Measurements from ENCODE around the gene CNKSR2.
"Not testable (repeated sequence)": the region's sequence is repeated elsewhere in the genome, so short reads cannot be mapped to it uniquely, and the experiment has no call there.

The CNKSR2 gene

GRCh38 chrX:21427086-21427485 is 52.9 kb downstream of the CNKSR2 start:
- in situ Hi-C loops (cut with MboI; ENCODE audit: low pct_unique_long_range_greater_than_20kb, low sequenced_read_pairs), result no loop called here
- no peak for DNase-seq

GRCh38 chrX:21437036-21437435 is 62.8 kb downstream of the CNKSR2 start:
- in situ Hi-C loops (cut with MboI; ENCODE audit: low pct_unique_long_range_greater_than_20kb, low sequenced_read_pairs), result no loop called here
- no peak for DNase-seq

GRCh38 chrX:21438792-21439191 is 64.6 kb downstream of the CNKSR2 start:
- in situ Hi-C loops (cut with MboI; ENCODE audit: low pct_unique_long_range_greater_than_20kb, low sequenced_read_pairs), result no loop called here
- DNase-seq, result peak; percentile 84

GRCh38 chrX:21440911-21441310 is 66.7 kb downstream of the CNKSR2 start:
- in situ Hi-C loops (cut with MboI; ENCODE audit: low pct_unique_long_range_greater_than_20kb, low sequenced_read_pairs), result no loop called here
- no peak for DNase-seq

GRCh38 chrX:21457718-21458117 is 83.5 kb downstream of the CNKSR2 start:
- in situ Hi-C loops (cut with MboI; ENCODE audit: low pct_unique_long_range_greater_than_20kb, low sequenced_read_pairs), result no loop called here
- DNase-seq, result no peak

- DNase-seq, result no peak
- in situ Hi-C loops (cut with MboI; ENCODE audit: low pct_unique_long_range_greater_than_20kb, low sequenced_read_pairs), result no loop called here
These were observed 94.9 kb downstream of the CNKSR2 start for GRCh38 chrX:21469071-21469470.

- in situ Hi-C loops (cut with MboI; ENCODE audit: low pct_unique_long_range_greater_than_20kb, low sequenced_read_pairs), result no loop called here
- DNase-seq, result no peak
These were observed 102.7 kb downstream of the CNKSR2 start for GRCh38 chrX:21476909-21477308.

- in situ Hi-C loops (cut with MboI; ENCODE audit: low pct_unique_long_range_greater_than_20kb, low sequenced_read_pairs), result no loop called here
- DNase-seq, result peak; percentile 80
These were observed 105.6 kb downstream of the CNKSR2 start for GRCh38 chrX:21479695-21480270.

GRCh38 chrX:21481761-21482160 is 107.5 kb downstream of the CNKSR2 start:
- in situ Hi-C loops (cut with MboI; ENCODE audit: low pct_unique_long_range_greater_than_20kb, low sequenced_read_pairs), result no loop called here
- no peak for DNase-seq

- DNase-seq; in situ Hi-C loops (cut with MboI; ENCODE audit: low pct_unique_long_range_greater_than_20kb, low sequenced_read_pairs): not testable (repeated sequence)
These were observed 109.8 kb downstream of the CNKSR2 start for GRCh38 chrX:21484051-21484450.

- in situ Hi-C loops (cut with MboI; ENCODE audit: low pct_unique_long_range_greater_than_20kb, low sequenced_read_pairs), result no loop called here
- DNase-seq, result peak; percentile 53
These were observed 113.6 kb downstream of the CNKSR2 start for GRCh38 chrX:21487832-21488231.

- in situ Hi-C loops (cut with MboI; ENCODE audit: low pct_unique_long_range_greater_than_20kb, low sequenced_read_pairs), result no loop called here
- DNase-seq, result no peak
These were observed 116.1 kb downstream of the CNKSR2 start for GRCh38 chrX:21490341-21490740.

GRCh38 chrX:21493226-21493830 is 119.1 kb downstream of the CNKSR2 start:
- in situ Hi-C loops (cut with MboI; ENCODE audit: low pct_unique_long_range_greater_than_20kb, low sequenced_read_pairs), result no loop called here

GRCh38 chrX:21503593-21503992 is 129.4 kb downstream of the CNKSR2 start:
- no peak for DNase-seq
- in situ Hi-C loops (cut with MboI; ENCODE audit: low pct_unique_long_range_greater_than_20kb, low sequenced_read_pairs), result no loop called here

More at GRCh38 chrX:21493226-21493830, 119.1 kb downstream of the CNKSR2 start:
- DNase-seq, result no peak

GRCh38 chrX:21509912-21510311 is 135.7 kb downstream of the CNKSR2 start:
- in situ Hi-C loops (cut with MboI; ENCODE audit: low pct_unique_long_range_greater_than_20kb, low sequenced_read_pairs), result no loop called here
- no peak for DNase-seq

- in situ Hi-C loops (cut with MboI; ENCODE audit: low pct_unique_long_range_greater_than_20kb, low sequenced_read_pairs), result no loop called here
- no peak for DNase-seq
These were observed 149.8 kb downstream of the CNKSR2 start for GRCh38 chrX:21524008-21524407.

- DNase-seq, result no peak
- in situ Hi-C loops (cut with MboI; ENCODE audit: low pct_unique_long_range_greater_than_20kb, low sequenced_read_pairs), result no loop called here
These were observed 153.9 kb downstream of the CNKSR2 start for GRCh38 chrX:21528076-21528475.

GRCh38 chrX:21529771-21530170 is 155.6 kb downstream of the CNKSR2 start:
- DNase-seq, result no peak
- in situ Hi-C loops (cut with MboI; ENCODE audit: low pct_unique_long_range_greater_than_20kb, low sequenced_read_pairs), result no loop called here

GRCh38 chrX:21544642-21545041 is 170.4 kb downstream of the CNKSR2 start:
- in situ Hi-C loops (cut with MboI; ENCODE audit: low pct_unique_long_range_greater_than_20kb, low sequenced_read_pairs); DNase-seq: not testable (repeated sequence)

GRCh38 chrX:21559417-21559816 is 185.2 kb downstream of the CNKSR2 start:
- in situ Hi-C loops (cut with MboI; ENCODE audit: low pct_unique_long_range_greater_than_20kb, low sequenced_read_pairs), result no loop called here
- DNase-seq, result no peak

- in situ Hi-C loops (cut with MboI; ENCODE audit: low pct_unique_long_range_greater_than_20kb, low sequenced_read_pairs), result no loop called here
- no peak for DNase-seq
These were observed 190.8 kb downstream of the CNKSR2 start for GRCh38 chrX:21565025-21565424.

Measured in KBM-7 (cell line).